CD4-positive, alpha-beta T cell (primary cell): ENCODE data around the gene SNAP91. TPM values are rescaled to one million over a fixed set of nuclear protein-coding genes. Genes with fewer than 3 reads are reported as not detected.
A peak's percentile ranks its signal among the peaks of the same experiment; 100 is the strongest.

ENCODE experiments used
- ATAC-seq: fragments of 200-7000 bp; cut with Tn5 transposase; one replicate; pipeline ENCODE4 v1.10.0; 2022; ENCODE audit warnings: mild to moderate bottlenecking; ENCODE audit not compliant: poor library complexity
- CTCF ChIA-PET: fragments of 350-600 bp; sonication (Branson Sonifier 250); formaldehyde crosslinking; loops from one replicate; lab custom pipeline; 2021; ENCODE audit warnings: antibody characterized with exemption, inconsistent platforms; lab: Charles Lee
- POLR2A ChIA-PET: fragments of 350-600 bp; sonication (Branson Sonifier 250); formaldehyde crosslinking; loops from one replicate; lab custom pipeline; 2021; ENCODE audit warnings: antibody characterized with exemption, inconsistent platforms; lab: Charles Lee
- DNase-seq, 14 experiments: peaks; one replicate each; pipeline ENCODE4 v3.0.0-alpha.2; 2013 to 2020; ENCODE audit warnings: mixed read lengths in 2 of 14
- H3K27ac ChIP-seq, 2 donors: one replicate each; pipeline versions ENCODE4 v1.5.1 to v1.7.0; 2013; ENCODE audit warnings: low read length in 2 of 2, low read depth in 1 of 2, mild to moderate bottlenecking in 1 of 2
- H3K27me3 ChIP-seq, 2 experiments: 1 replicate in 1 of 2; 2 replicates in 1 of 2; pipeline versions ENCODE4 v1.6.1 to v1.7.0; 2013; ENCODE audit warnings: low read length in 2 of 2, control low read depth in 1 of 2, mild to moderate bottlenecking in 1 of 2, moderate library complexity in 1 of 2; ENCODE audit not compliant: insufficient read depth in 2 of 2, control insufficient read depth in 1 of 2
- H3K36me3 ChIP-seq: one replicate; pipeline ENCODE4 v1.6.1; 2013; ENCODE audit warnings: low read length, control low read depth; ENCODE audit not compliant: insufficient read depth
- H3K4me1 ChIP-seq: one replicate; pipeline ENCODE4 v1.6.1; 2013; ENCODE audit warnings: low read length, control low read depth; ENCODE audit not compliant: insufficient read depth
- H3K4me3 ChIP-seq: one replicate; pipeline ENCODE4 v1.5.1; 2013; ENCODE audit warnings: mild to moderate bottlenecking, low read length, moderate library complexity
- H3K9me3 ChIP-seq, 2 experiments: 1 replicate in 1 of 2; 2 replicates in 1 of 2; pipeline versions ENCODE4 v1.6.1 to v1.7.0; 2013; ENCODE audit warnings: low read length in 2 of 2, mild to moderate bottlenecking in 2 of 2, control low read depth in 1 of 2, moderate library complexity in 1 of 2; ENCODE audit not compliant: control insufficient read depth in 1 of 2, insufficient read depth in 1 of 2
- H3K27ac Mint-ChIP-seq: one replicate; pipeline ENCODE4 v1.8.0; 2020; ENCODE audit warnings: mixed read lengths
- H3K27me3 Mint-ChIP-seq: one replicate; pipeline ENCODE4 v1.8.0; 2021; ENCODE audit warnings: mixed read lengths
- H3K36me3 Mint-ChIP-seq: one replicate; pipeline ENCODE4 v1.8.0; 2021; ENCODE audit warnings: low read depth, mixed read lengths
- H3K4me1 Mint-ChIP-seq: one replicate; pipeline ENCODE4 v1.8.0; 2021; ENCODE audit warnings: low read depth, mixed read lengths
- H3K4me3 Mint-ChIP-seq: one replicate; pipeline ENCODE4 v1.8.0; 2020; ENCODE audit warnings: mild to moderate bottlenecking, mixed read lengths
- H3K9me3 Mint-ChIP-seq: one replicate; pipeline ENCODE4 v1.8.0; 2020; ENCODE audit warnings: mixed read lengths
- intact Hi-C, 2 experiments: fragments of 100-400 bp; cut with DNase I in 1 of 2; cut with micrococcal nuclease in 1 of 2; formaldehyde crosslinking; loops; one replicate each; pipeline versions ENCODE4 v1.15.1 to v1.9.0; 2023 to 2025; cut with DNase I, micrococcal nuclease
- polyA plus RNA-seq, 2 donors: library from polyadenylated mRNA; unstranded; fragments of 120-200 nt; gene quantifications; one replicate each; pipeline ENCODE4 v1.2.1, GENCODE V29; 2013
- total RNA-seq, 174 experiments: library from RNA in 2 of 174; stranded (reverse) in 2 of 174; gene quantifications; one replicate each; pipeline ENCODE4 v1.2.3 and lab custom pipeline; 2021 to 2026
- TF ChIP-seq, protein P1 (sequence below): fragments of 200-600 bp; IDR thresholded peaks from one replicate; pipeline ENCODE4 v1.8.0; 2022; ENCODE audit warnings: antibody characterized with exemption, mild to moderate bottlenecking

SNAP91 gene, protein sequence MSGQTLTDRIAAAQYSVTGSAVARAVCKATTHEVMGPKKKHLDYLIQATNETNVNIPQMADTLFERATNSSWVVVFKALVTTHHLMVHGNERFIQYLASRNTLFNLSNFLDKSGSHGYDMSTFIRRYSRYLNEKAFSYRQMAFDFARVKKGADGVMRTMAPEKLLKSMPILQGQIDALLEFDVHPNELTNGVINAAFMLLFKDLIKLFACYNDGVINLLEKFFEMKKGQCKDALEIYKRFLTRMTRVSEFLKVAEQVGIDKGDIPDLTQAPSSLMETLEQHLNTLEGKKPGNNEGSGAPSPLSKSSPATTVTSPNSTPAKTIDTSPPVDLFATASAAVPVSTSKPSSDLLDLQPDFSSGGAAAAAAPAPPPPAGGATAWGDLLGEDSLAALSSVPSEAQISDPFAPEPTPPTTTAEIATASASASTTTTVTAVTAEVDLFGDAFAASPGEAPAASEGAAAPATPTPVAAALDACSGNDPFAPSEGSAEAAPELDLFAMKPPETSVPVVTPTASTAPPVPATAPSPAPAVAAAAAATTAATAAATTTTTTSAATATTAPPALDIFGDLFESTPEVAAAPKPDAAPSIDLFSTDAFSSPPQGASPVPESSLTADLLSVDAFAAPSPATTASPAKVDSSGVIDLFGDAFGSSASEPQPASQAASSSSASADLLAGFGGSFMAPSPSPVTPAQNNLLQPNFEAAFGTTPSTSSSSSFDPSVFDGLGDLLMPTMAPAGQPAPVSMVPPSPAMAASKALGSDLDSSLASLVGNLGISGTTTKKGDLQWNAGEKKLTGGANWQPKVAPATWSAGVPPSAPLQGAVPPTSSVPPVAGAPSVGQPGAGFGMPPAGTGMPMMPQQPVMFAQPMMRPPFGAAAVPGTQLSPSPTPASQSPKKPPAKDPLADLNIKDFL
- total RNA-seq: not detected
- not detected for polyA plus RNA-seq (2013, experiment 1 of 2)
- polyA plus RNA-seq (2013, experiment 2 of 2): 0.03 TPM
- 0 to 0.17 (median 0) reads per million in 172 experiments for total RNA-seq (lab: John Stamatoyannopoulos, UW)

DNA sequence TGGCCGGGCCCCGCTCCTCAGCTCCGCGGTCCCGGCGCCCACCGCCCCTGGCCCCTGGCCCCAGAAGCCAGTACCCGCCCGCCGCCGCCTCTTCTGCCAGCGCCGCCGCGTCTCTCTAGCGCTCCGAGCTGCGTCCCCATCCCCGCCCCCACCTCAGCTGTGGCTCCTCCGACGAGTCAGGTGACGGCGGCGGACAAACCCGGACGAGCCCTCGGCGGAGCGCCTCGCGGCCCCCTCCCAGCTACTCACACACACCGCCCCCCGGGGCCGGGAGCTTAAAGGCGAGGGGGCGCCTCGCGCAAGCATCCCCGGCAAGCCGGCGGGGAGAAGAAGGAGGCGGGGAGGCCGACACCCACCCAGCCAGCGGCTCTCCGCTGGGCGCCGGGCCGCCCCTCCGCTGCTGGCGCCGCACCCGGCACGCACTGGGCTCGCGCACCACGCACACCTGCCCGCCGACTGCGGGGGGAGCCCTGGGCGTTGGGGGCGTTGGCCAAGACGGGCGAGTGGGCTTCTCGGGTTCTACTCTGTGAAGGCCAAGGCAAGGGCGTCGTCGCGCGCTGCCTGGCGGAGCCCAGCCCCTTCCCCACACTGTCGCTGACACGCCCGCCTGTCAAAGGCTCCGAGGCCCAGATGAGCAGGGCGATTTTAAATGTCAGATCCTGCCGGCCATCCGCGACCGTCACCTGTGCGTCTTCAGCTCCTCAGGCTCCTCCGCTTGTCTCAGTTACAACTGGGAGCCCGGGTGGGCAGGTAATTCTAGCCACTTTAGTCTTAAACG lies at the start of gene SNAP91:
Gene SNAP91, minus strand, starts transcription at position 132 of the 778 bp plus-strand sequence. CDS start 1,174 bp downstream, outside the sequence.
- H3K4me1 Mint-ChIP-seq: no peaks in the 10 kb centered on the region
- Histone ChIP-seq H3K27me3 (peaks cover 19 to 28% of the 10 kb centered on the region in 2 experiments), H3K36me3 (no peaks in the 10 kb centered on the region), H3K9me3 (peaks cover 4 to 24% of the 10 kb centered on the region in 2 experiments), H3K4me1 (no peaks in the 10 kb centered on the region), H3K27ac (no peak within 1 kb of the TSS), H3K4me3 (no peak within 1 kb of the TSS)
- DNase-seq: peak in 1 of 14 experiments; percentile 6
- no peak for ATAC-seq
- H3K9me3 Mint-ChIP-seq: peaks cover 4% of the 10 kb centered on the region
- H3K27me3 Mint-ChIP-seq: peaks cover 54% of the 10 kb centered on the region
- CTCF ChIA-PET: no interaction called here
- no peak within 1 kb of the TSS for H3K27ac Mint-ChIP-seq
- TF ChIP-seq, protein P1, sequence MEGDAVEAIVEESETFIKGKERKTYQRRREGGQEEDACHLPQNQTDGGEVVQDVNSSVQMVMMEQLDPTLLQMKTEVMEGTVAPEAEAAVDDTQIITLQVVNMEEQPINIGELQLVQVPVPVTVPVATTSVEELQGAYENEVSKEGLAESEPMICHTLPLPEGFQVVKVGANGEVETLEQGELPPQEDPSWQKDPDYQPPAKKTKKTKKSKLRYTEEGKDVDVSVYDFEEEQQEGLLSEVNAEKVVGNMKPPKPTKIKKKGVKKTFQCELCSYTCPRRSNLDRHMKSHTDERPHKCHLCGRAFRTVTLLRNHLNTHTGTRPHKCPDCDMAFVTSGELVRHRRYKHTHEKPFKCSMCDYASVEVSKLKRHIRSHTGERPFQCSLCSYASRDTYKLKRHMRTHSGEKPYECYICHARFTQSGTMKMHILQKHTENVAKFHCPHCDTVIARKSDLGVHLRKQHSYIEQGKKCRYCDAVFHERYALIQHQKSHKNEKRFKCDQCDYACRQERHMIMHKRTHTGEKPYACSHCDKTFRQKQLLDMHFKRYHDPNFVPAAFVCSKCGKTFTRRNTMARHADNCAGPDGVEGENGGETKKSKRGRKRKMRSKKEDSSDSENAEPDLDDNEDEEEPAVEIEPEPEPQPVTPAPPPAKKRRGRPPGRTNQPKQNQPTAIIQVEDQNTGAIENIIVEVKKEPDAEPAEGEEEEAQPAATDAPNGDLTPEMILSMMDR: no peak
- intact Hi-C loops: no loop called here
- no peak within 1 kb of the TSS for H3K4me3 Mint-ChIP-seq
- POLR2A ChIA-PET: no interaction called here
- no peaks in the 10 kb centered on the region for H3K36me3 Mint-ChIP-seq

DNA sequence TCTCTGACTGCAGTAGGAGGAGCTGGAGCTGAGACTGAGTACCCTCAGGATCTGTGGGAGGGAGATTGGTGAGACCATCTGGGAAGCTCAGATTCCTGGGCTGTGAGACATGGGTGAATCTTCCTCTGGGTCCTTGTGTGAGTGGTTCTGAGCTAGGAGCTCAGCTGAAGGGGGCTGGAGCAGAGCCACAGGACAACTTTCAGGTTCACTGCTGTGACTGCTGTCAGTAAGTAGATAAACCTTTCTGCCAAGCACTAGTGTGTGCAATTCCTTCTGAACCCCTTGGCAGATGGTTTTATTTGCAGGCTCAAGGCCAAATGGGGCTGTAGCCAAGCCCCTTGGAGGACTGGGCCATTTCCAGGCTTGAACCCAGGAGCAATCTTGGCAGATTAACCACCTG lies 49.6 kb upstream of the SNAP91 start:
- Mint-ChIP-seq H3K4me1 (no peaks in the 10 kb centered on the region), H3K9me3 (peaks cover 13% of the 10 kb centered on the region), H3K36me3 (no peaks in the 10 kb centered on the region), H3K27ac (no peak overlapping the region), H3K4me3 (no peak overlapping the region), H3K27me3 (no peaks in the 10 kb centered on the region)
- H3K27me3 ChIP-seq: no peaks in the 10 kb centered on the region
- ChIA-PET CTCF (no interaction called here), POLR2A (no interaction called here)
- H3K9me3 ChIP-seq: peaks cover 7 to 28% of the 10 kb centered on the region in 2 experiments
- DNase-seq (no peak), ATAC-seq (no peak)
- no peaks in the 10 kb centered on the region for H3K36me3 ChIP-seq
- H3K4me3 ChIP-seq: no peak overlapping the region
- intact Hi-C loops: no loop called here
- TF ChIP-seq, protein P1: no peak
- H3K4me1 ChIP-seq: no peaks in the 10 kb centered on the region
- H3K27ac ChIP-seq: no peak overlapping the region

DNA sequence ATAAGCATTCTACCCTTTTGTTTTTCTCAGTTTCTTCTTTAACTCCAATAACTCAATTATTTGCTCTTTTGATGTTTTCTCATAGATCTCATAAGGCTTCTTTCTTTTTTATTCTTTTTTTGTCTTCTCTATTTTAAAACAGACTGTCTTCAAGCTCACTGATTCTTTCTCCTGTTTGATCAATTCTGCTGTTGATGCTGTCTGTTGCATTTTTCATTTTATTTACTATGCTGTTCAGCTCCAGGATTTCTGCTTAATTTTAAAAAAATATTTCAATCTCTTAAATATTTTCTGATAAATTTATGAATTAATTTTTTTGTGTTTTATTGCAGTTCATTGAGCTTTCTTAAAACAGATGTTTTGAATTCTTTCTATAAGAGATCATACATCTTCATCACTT lies 48.1 kb upstream of the SNAP91 start:
- TF ChIP-seq, protein P1: no peak
- CTCF ChIA-PET: no interaction called here

More for the DNA sequence above, 48.1 kb upstream of the SNAP91 start:
- no peak for DNase-seq
- Histone ChIP-seq H3K4me3 (no peak overlapping the region), H3K27me3 (no peaks in the 10 kb centered on the region), H3K4me1 (no peaks in the 10 kb centered on the region), H3K36me3 (no peaks in the 10 kb centered on the region), H3K27ac (no peak overlapping the region), H3K9me3 (peaks cover 7 to 28% of the 10 kb centered on the region in 2 experiments)
- no peaks in the 10 kb centered on the region for H3K4me1 Mint-ChIP-seq
- H3K27ac Mint-ChIP-seq: no peak overlapping the region
- intact Hi-C loops: no loop called here
- H3K9me3 Mint-ChIP-seq: peaks cover 19% of the 10 kb centered on the region
- no peak overlapping the region for H3K4me3 Mint-ChIP-seq
- H3K36me3 Mint-ChIP-seq: no peaks in the 10 kb centered on the region
- POLR2A ChIA-PET: no interaction called here
- no peak for ATAC-seq
- H3K27me3 Mint-ChIP-seq: no peaks in the 10 kb centered on the region
